Endothelial cell of umbilical vein (primary cell): ENCODE data around the gene CTSE. TPM values are rescaled to one million over a fixed set of nuclear protein-coding genes. Genes with fewer than 3 reads are reported as not detected.
A peak's percentile ranks its signal among the peaks of the same experiment; 100 is the strongest.

Experiments used
- BruUV-seq: library from RNA; stranded (reverse); fragments of 400-500 nt; replicated peaks from 2 replicates; lab custom pipeline; 2021; lab: Mats Ljungman, UMichigan
- CTCF ChIA-PET: fragments of 300-600, 350-600 bp; sonication (Branson Sonifier 250); formaldehyde crosslinking; loops from one replicate; lab custom pipeline; 2021; ENCODE audit warnings: antibody characterized with exemption, inconsistent platforms; lab: Charles Lee
- POLR2A ChIA-PET: fragments of 300-600, 350-600 bp; sonication (Branson Sonifier 250); formaldehyde crosslinking; loops from one replicate; lab custom pipeline; 2021; ENCODE audit warnings: antibody characterized with exemption, inconsistent platforms; lab: Charles Lee
- DNase-seq: peaks from one replicate; pipeline ENCODE4 v3.0.0-alpha.2; 2011; ENCODE audit warnings: low read depth, low spot score
- FAIRE-seq: peaks from 2 replicates; lab custom pipeline; 2011; peaks lifted over from hg19 to GRCh38; lab: Jason Lieb, UNC
- H2AFZ ChIP-seq: 2 replicates; pipeline ENCODE4 v1.6.0; 2012; ENCODE audit warnings: low read depth, low read length, control low read depth, inconsistent platforms
- H3K27ac ChIP-seq: 2 replicates; pipeline ENCODE4 v1.5.1; 2011; ENCODE audit warnings: low read depth, mild to moderate bottlenecking, control low read depth, low read length, moderate library complexity; ENCODE audit not compliant: insufficient read depth
- H3K27me3 ChIP-seq, 2 experiments: 2 replicates each; pipeline versions ENCODE4 v1.6.0 to v1.6.1; 2011; ENCODE audit warnings: low read length in 2 of 2, mixed read lengths in 1 of 2; ENCODE audit not compliant: control insufficient read depth in 2 of 2, insufficient read depth in 2 of 2
- H3K36me3 ChIP-seq, 2 experiments: 2 replicates in 1 of 2; 3 replicates in 1 of 2; pipeline ENCODE4 v1.5.1; 2011; ENCODE audit warnings: low read length in 2 of 2, mild to moderate bottlenecking in 1 of 2, moderate library complexity in 1 of 2; ENCODE audit not compliant: control insufficient read depth in 2 of 2, insufficient read depth in 2 of 2; ENCODE audit errors: extremely low read depth in 1 of 2
- H3K4me1 ChIP-seq: 3 replicates; pipeline ENCODE4 v1.5.1; 2011; ENCODE audit warnings: mild to moderate bottlenecking, low read length; ENCODE audit not compliant: control insufficient read depth, insufficient read depth; ENCODE audit errors: extremely low read depth
- H3K4me2 ChIP-seq: 2 replicates; pipeline ENCODE4 v1.6.1; 2011; ENCODE audit warnings: low read length, control low read depth, mixed read lengths; ENCODE audit not compliant: insufficient read depth
- H3K4me3 ChIP-seq, 3 experiments: fragments of 200-600 bp in 1 of 3; sonication (generic), shearing (Covaris generic) in 1 of 3; replicated peaks in 1 of 3; 2 replicates each; pipeline ENCODE4 v1.5.1; 2011 to 2016; ENCODE audit warnings: control low read depth in 3 of 3, low read length in 3 of 3, mild to moderate bottlenecking in 2 of 3, inconsistent platforms in 1 of 3, low read depth in 1 of 3, moderate library complexity in 1 of 3; ENCODE audit not compliant: insufficient read depth in 1 of 3
- H3K79me2 ChIP-seq: 2 replicates; pipeline ENCODE4 v1.6.0; 2012; ENCODE audit warnings: low read length, inconsistent platforms; ENCODE audit not compliant: control insufficient read depth, insufficient read depth
- H3K9ac ChIP-seq: replicated peaks from 2 replicates; pipeline ENCODE3; 2011; ENCODE audit warnings: low read length, control low read depth; ENCODE audit not compliant: insufficient read depth; ENCODE audit errors: extremely low read depth
- H3K9me1 ChIP-seq: replicated peaks from 3 replicates; pipeline ENCODE4 v1.6.0; 2011; ENCODE audit warnings: mild to moderate bottlenecking, low read length; ENCODE audit not compliant: control insufficient read depth, insufficient read depth; ENCODE audit errors: extremely low read depth
- H3K9me3 ChIP-seq: replicated peaks from 2 replicates; pipeline ENCODE4 v1.5.1; 2012; ENCODE audit warnings: low read length, inconsistent platforms; ENCODE audit not compliant: control insufficient read depth, insufficient read depth
- H4K20me1 ChIP-seq: replicated peaks from 2 replicates; pipeline ENCODE3; 2011; ENCODE audit warnings: mild to moderate bottlenecking, low read length; ENCODE audit not compliant: control insufficient read depth, insufficient read depth; ENCODE audit errors: extremely low read depth
- EZH2 ChIP-seq: IDR thresholded peaks from 2 replicates; pipeline ENCODE4 v1.6.1; 2012; ENCODE audit warnings: borderline replicate concordance, low read depth, mild to moderate bottlenecking, moderate library complexity, low read length, inconsistent platforms; ENCODE audit not compliant: severe bottlenecking
- FOS ChIP-seq: IDR thresholded peaks from 2 replicates; pipeline ENCODE4 v1.6.1; 2011; ENCODE audit warnings: mild to moderate bottlenecking, low read length, moderate library complexity, borderline replicate concordance; ENCODE audit not compliant: insufficient read depth
- GATA2 ChIP-seq: IDR thresholded peaks from 2 replicates; pipeline ENCODE4 v1.7.0; 2011; ENCODE audit warnings: low read depth, mild to moderate bottlenecking, moderate library complexity, mixed read lengths, low read length; ENCODE audit not compliant: insufficient read length, insufficient read depth
- JUN ChIP-seq: IDR thresholded peaks from 2 replicates; pipeline ENCODE4 v1.6.1; 2011; ENCODE audit warnings: borderline replicate concordance, low read depth; ENCODE audit not compliant: insufficient read length, insufficient read depth
- MYC ChIP-seq: IDR thresholded peaks from one replicate; pipeline ENCODE4 v1.6.1; 2011; ENCODE audit warnings: mild to moderate bottlenecking, low read depth, low read length
- POLR2A ChIP-seq: IDR thresholded peaks from 2 replicates; pipeline ENCODE4 v1.6.1; 2012; ENCODE audit warnings: low read depth, mild to moderate bottlenecking, control low read depth, low read length
- dilution Hi-C: fragments of 300-500 bp; cut with MboI; formaldehyde crosslinking; loops from one replicate; pipeline ENCODE4 v1.15.0; 2019; ENCODE audit warnings: low sequenced_read_pairs; ENCODE audit not compliant: extremely low pct_ligation_motif_present
- intact Hi-C: fragments of 100-400 bp; cut with micrococcal nuclease; formaldehyde crosslinking; loops from one replicate; pipeline ENCODE4 v1.10.0; 2022
- polyA plus RNA-seq, 4 experiments: library from polyadenylated mRNA; depleted of rRNA in 3 of 4; stranded (reverse) in 3 of 4; unstranded in 1 of 4; fragments of >200 nt; gene quantifications; 2 replicates each; pipeline versions ENCODE4 v1.2.1 to v1.2.3, GENCODE V29; 2011 to 2012; ENCODE audit warnings: missing spikeins in 1 of 4
- total RNA-seq: library from RNA; stranded (reverse); gene quantifications from 2 replicates; pipeline ENCODE4 v1.2.3, GENCODE V29; 2021
- TF ChIP-seq, protein P1 (sequence below), 2 donors: IDR thresholded peaks; 1 replicate in 1 of 2; 2 replicates in 1 of 2; pipeline ENCODE4 v1.5.1; 2011; ENCODE audit warnings: low read length in 2 of 2, mild to moderate bottlenecking in 2 of 2, moderate library complexity in 2 of 2, control low read depth in 1 of 2, inconsistent platforms in 1 of 2, low read depth in 1 of 2; ENCODE audit not compliant: insufficient read depth in 1 of 2; ENCODE audit errors: extremely low read depth in 1 of 2
- TF ChIP-seq, protein P2 (sequence below): IDR thresholded peaks from 2 replicates; pipeline ENCODE4 v1.6.1; 2011; ENCODE audit not compliant: insufficient read depth, insufficient read length

The CTSE gene
- total and polyA plus RNA-seq, 2 donors (not counting 3 experiments of a cell fraction or from before 2014, with no cell fraction given), result 0.17 TPM; not detected in 1

DNA sequence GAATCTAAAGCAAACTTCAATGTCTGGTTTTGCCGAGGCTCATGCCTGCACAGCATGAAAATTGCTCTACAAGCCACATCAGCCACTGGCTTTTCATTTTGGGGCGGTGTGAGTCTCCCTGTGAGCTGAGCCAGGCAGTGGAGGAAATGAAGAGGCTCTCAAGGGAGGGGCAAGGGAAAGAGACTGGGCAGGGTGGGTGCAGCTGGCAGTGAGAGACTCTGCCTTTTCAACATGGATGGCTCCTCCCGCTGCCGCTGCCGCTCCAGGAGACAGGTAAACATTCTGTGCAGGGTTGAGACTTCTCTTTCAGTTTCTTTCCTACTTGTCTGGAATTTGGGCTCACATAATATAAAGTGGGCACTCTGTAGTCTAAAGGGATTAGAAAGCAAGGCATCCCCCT, 11.3 kb upstream of the CTSE start:
- ChIA-PET CTCF (interaction anchor here (0.9 to 1.8 kb wide), 5 partner anchors 14 to 71 kb away, joined by 3 to 8 read pairs (median 3); no protein-coding TSS in a partner anchor), POLR2A (no interaction called here)
- H3K9me3 ChIP-seq, result no peaks in the 10 kb centered on the region
- BruUV-seq, result no TSS peak
- H3K27me3 ChIP-seq, result peaks cover 0 to 4% of the 10 kb centered on the region in 2 experiments
- DNase-seq, result no peak
- dilution Hi-C loops, result no loop called here
- H3K9ac ChIP-seq, result no peak overlapping the region
- no peak overlapping the region for H3K27ac ChIP-seq
- no peaks in the 10 kb centered on the region for H3K9me1 ChIP-seq
- no peak overlapping the region for H3K4me2 ChIP-seq
- intact Hi-C loops, result no loop called here
- no peaks in the 10 kb centered on the region for H3K36me3 ChIP-seq
- H2AFZ ChIP-seq, result no peak overlapping the region
- no peak overlapping the region for H3K4me3 ChIP-seq
- H3K4me1 ChIP-seq, result peaks cover 32% of the 10 kb centered on the region
- no peak for TF ChIP-seq POLR2A
- TF ChIP-seq EZH2, result no peak
- no peaks in the 10 kb centered on the region for H4K20me1 ChIP-seq
- no peaks in the 10 kb centered on the region for H3K79me2 ChIP-seq
- no peak for FAIRE-seq

GRCh38 chr1:206032380-206033140, 8.9 kb upstream of the CTSE start:
- Histone ChIP-seq H3K79me2 (no peaks in the 10 kb centered on the region), H3K4me2 (peak overlapping the region; percentile 62), H3K27me3 (no peaks in the 10 kb centered on the region), H3K27ac (peak overlapping the region; percentile 92), H3K36me3 (no peaks in the 10 kb centered on the region), H3K9me3 (no peaks in the 10 kb centered on the region), H2AFZ (peak overlapping the region; percentile 77), H3K9ac (peak overlapping the region; percentile 57), H4K20me1 (no peaks in the 10 kb centered on the region), H3K4me3 (peak overlapping the region in 1 of 3 experiments; percentile 13), H3K4me1 (peaks cover 32% of the 10 kb centered on the region), H3K9me1 (no peaks in the 10 kb centered on the region)
- ChIA-PET POLR2A (no interaction called here), CTCF (interaction anchor here (0.8 to 5.9 kb wide), 9 partner anchors 9 to 114 kb away, joined by 3 to 139 read pairs (median 7); no protein-coding TSS in a partner anchor)
- dilution Hi-C loops (no loop called here), intact Hi-C loops (no loop called here)
- DNase-seq (peak; percentile 91), FAIRE-seq (peak; percentile 89)
- TF ChIP-seq FOS (no peak), EZH2 (no peak), JUN (peak; percentile 92), GATA2 (peak; percentile 37), MYC (no peak)
- TF ChIP-seq, protein P1, sequence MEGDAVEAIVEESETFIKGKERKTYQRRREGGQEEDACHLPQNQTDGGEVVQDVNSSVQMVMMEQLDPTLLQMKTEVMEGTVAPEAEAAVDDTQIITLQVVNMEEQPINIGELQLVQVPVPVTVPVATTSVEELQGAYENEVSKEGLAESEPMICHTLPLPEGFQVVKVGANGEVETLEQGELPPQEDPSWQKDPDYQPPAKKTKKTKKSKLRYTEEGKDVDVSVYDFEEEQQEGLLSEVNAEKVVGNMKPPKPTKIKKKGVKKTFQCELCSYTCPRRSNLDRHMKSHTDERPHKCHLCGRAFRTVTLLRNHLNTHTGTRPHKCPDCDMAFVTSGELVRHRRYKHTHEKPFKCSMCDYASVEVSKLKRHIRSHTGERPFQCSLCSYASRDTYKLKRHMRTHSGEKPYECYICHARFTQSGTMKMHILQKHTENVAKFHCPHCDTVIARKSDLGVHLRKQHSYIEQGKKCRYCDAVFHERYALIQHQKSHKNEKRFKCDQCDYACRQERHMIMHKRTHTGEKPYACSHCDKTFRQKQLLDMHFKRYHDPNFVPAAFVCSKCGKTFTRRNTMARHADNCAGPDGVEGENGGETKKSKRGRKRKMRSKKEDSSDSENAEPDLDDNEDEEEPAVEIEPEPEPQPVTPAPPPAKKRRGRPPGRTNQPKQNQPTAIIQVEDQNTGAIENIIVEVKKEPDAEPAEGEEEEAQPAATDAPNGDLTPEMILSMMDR (IDR thresholded peaks at IDR 0.05; ENCODE audit: extremely low read depth in 1 of 2, insufficient read depth in 1 of 2, low read depth in 1 of 2, low read length in 2 of 2), result no peak
- TF ChIP-seq, protein P2, sequence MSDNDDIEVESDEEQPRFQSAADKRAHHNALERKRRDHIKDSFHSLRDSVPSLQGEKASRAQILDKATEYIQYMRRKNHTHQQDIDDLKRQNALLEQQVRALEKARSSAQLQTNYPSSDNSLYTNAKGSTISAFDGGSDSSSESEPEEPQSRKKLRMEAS, result no peak
- TSS peak; percentile 85 for BruUV-seq
